Muscle layer of duodenum (tissue), 2 donors: Measurements from ENCODE around the gene OLFM3.

Experiments used
- H3K27ac ChIP-seq: one replicate; pipeline ENCODE4 v1.7.0; 2013; ENCODE audit warnings: mild to moderate bottlenecking, low read length
- H3K27me3 ChIP-seq: one replicate; pipeline ENCODE4 v1.7.0; 2013; ENCODE audit warnings: low read depth, mild to moderate bottlenecking, control low read depth, low read length
- H3K36me3 ChIP-seq, 2 donors: one replicate each; pipeline ENCODE4 v1.7.0; 2013; ENCODE audit warnings: low read length in 2 of 2, control low read depth in 1 of 2, mild to moderate bottlenecking in 1 of 2; ENCODE audit not compliant: insufficient read depth in 2 of 2, control insufficient read depth in 1 of 2
- H3K4me1 ChIP-seq, 2 donors: one replicate each; pipeline ENCODE4 v1.7.0; 2013; ENCODE audit warnings: low read length in 2 of 2, mild to moderate bottlenecking in 2 of 2, control low read depth in 1 of 2, moderate library complexity in 1 of 2; ENCODE audit not compliant: insufficient read depth in 2 of 2, control insufficient read depth in 1 of 2
- H3K4me3 ChIP-seq, 2 donors: one replicate each; pipeline ENCODE4 v1.7.0; 2013; ENCODE audit warnings: low read length in 2 of 2, low read depth in 1 of 2, mild to moderate bottlenecking in 1 of 2
- H3K9me3 ChIP-seq, 2 donors: one replicate each; pipeline ENCODE4 v1.7.0; 2013; ENCODE audit warnings: low read length in 2 of 2, control low read depth in 1 of 2, mild to moderate bottlenecking in 1 of 2; ENCODE audit not compliant: control insufficient read depth in 1 of 2
- donor health status: healthy.

Gene OLFM3

DNA sequence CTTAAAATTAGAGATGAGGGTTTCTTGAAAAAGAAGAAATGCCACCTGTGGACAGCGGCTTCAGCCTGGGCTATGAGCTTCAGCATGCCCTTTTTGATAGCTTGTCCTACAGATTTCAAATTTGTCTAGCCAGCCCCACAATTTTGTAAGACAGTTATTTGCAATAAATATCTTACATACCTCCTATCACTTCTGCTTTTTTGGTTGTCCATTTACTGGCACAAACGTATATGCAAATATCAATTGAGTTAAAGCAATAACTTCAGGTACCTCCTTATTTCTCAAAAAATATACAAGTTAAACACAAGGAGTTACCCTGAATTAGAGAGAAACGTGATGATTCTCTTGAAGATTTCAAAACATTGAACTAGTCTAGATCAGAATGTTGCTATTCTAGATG lies 53.5 kb downstream of the OLFM3 start:
- H3K9me3 ChIP-seq = no peaks in the 10 kb centered on the region
- H3K4me3 ChIP-seq = no peak overlapping the region
- no peaks in the 10 kb centered on the region for H3K27me3 ChIP-seq
- no peaks in the 10 kb centered on the region for H3K36me3 ChIP-seq
- H3K4me1 ChIP-seq = no peaks in the 10 kb centered on the region
- H3K27ac ChIP-seq = no peak overlapping the region

DNA sequence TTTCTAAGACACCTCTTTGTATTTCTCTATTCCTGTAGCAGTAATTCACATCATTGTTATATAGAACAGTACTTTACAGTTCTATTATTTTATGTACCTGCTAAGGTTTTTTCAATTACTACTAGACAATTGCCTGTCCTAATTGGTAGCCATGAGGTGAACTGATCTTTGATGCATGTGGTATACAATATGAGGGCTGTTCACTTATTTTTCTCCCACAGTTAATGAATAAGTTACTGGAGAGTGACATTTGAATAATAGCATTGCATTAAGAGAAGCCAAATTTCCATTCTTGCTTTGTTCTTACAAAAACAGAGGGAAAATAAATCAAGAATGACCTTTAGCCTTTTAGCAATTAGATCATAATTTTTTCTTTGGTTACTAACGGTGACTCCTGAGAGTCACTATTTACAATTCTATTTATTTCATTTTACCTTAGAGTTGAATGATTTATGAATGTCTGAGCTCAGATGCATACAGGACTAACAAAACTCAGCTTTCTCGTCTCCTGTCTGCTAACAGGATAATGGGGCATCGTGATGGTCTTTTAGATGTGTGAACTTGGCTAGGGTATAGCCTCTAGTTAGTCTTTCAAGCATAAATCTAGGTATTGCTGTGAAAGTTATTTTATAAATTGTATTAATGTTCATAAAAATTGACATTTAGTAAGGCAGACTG lies 54.1 kb downstream of the OLFM3 start:
- no peaks in the 10 kb centered on the region for H3K36me3 ChIP-seq
- no peak overlapping the region for H3K4me3 ChIP-seq
- H3K27ac ChIP-seq = no peak overlapping the region
- H3K4me1 ChIP-seq = no peaks in the 10 kb centered on the region
- H3K27me3 ChIP-seq = no peaks in the 10 kb centered on the region
- H3K9me3 ChIP-seq = no peaks in the 10 kb centered on the region

DNA sequence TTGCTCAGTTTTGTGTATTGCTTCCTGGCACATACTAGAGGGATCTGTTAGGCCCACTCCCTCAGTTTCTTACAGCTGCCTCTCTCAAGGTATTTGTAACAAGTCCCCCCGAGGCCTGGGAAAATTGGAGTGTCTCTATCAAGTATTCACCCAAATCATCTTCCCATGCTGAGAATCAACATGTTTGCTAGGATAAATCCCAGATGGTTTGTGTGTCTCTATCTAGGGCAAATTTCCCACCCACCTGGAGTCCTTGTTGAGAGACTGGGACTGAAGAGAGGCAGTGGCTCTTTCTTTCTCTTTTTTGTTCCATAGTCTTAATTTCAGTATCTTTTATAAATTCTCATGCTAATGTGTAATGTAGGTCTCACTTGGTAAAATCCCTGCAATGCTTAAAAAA lies 58.0 kb downstream of the OLFM3 start:
- H3K27me3 ChIP-seq = no peaks in the 10 kb centered on the region
- no peaks in the 10 kb centered on the region for H3K36me3 ChIP-seq
- no peak overlapping the region for H3K27ac ChIP-seq
- no peaks in the 10 kb centered on the region for H3K4me1 ChIP-seq
- no peak overlapping the region for H3K4me3 ChIP-seq
- H3K9me3 ChIP-seq = no peaks in the 10 kb centered on the region

DNA sequence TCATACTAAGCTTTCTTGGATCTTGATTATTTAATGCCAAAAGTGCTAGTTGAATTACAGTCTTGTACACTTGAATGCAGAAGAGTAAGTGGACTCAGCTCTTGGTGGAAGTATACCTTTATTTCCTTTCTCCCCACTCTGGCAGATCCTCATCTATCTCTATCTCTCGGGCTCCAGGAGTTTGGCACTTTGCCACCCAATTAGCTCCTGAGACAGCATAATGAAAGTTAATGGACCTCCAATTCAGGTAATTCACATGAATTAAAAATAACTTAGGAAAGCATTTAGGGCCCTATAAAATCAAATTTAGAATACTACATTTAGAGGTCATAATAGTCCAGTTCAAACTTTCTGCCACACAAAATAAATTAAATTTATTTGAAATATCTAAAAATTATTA lies 67.4 kb downstream of the OLFM3 start:
- Histone ChIP-seq H3K36me3 (no peaks in the 10 kb centered on the region), H3K9me3 (no peaks in the 10 kb centered on the region), H3K27ac (no peak overlapping the region), H3K27me3 (no peaks in the 10 kb centered on the region), H3K4me3 (no peak overlapping the region), H3K4me1 (no peaks in the 10 kb centered on the region)

DNA sequence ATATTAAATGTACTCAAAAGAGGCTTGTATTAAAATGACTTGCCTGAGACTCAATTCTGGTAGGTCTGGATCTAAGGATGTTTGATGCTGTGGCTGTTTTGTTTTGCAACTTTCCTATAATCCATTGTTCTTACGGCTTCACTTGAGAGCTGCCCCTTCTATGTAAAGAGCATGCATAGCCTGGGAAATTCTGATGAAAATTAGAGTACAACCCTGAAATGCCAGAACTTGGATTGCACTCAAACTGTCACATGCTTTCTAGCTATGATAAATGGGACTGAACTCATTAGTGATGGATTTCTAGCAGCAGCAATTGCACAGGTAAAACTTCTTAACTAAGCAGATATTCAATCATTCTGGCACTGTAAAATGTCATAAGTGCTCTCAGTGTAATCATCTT lies 67.9 kb downstream of the OLFM3 start:
- Histone ChIP-seq H3K36me3 (no peaks in the 10 kb centered on the region), H3K4me1 (no peaks in the 10 kb centered on the region), H3K27ac (no peak overlapping the region), H3K9me3 (no peaks in the 10 kb centered on the region), H3K4me3 (no peak overlapping the region), H3K27me3 (no peaks in the 10 kb centered on the region)

DNA sequence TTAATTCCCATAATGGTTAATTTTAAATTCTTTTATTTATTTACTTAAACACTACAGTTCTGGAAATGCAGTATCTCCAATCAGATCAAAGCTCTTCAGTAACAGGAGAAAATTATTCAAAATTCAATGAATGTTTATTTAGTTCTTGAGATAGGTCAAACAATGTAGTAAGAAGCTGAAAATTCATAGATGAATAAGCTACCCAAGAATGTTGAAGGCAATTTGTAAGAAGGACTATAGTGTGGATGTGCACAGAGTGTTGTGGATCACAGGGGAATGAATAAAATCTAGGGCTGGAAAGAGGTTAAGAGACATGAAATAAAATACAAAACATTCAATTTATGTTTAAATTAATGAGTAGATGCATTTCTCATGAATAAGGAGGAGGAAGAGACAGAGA lies 72.0 kb downstream of the OLFM3 start:
- Histone ChIP-seq H3K4me3 (no peak overlapping the region), H3K36me3 (no peaks in the 10 kb centered on the region), H3K4me1 (no peaks in the 10 kb centered on the region), H3K9me3 (no peaks in the 10 kb centered on the region), H3K27ac (no peak overlapping the region), H3K27me3 (no peaks in the 10 kb centered on the region)

DNA sequence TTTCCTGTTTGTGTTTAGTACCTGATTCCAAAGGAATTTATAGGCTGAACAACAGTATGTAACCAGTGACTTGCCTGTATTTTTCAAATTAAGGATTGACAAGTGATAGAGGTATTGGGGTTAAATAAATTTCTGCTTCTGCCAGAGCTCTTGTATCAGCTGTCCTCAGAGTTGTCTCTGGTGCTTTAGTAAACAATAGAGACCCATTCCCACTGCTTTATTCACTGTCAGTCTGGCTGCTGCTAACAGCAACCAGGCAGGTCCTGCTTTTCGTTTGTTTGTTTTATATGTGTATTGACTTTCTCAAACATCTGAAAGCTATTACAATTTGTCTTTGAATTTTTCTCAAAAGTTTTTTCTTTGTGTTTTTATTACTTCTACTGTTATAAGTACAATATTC lies 76.1 kb downstream of the OLFM3 start:
- Histone ChIP-seq H3K4me1 (no peaks in the 10 kb centered on the region), H3K27me3 (no peaks in the 10 kb centered on the region), H3K4me3 (no peak overlapping the region), H3K9me3 (no peaks in the 10 kb centered on the region), H3K36me3 (no peaks in the 10 kb centered on the region), H3K27ac (no peak overlapping the region)

DNA sequence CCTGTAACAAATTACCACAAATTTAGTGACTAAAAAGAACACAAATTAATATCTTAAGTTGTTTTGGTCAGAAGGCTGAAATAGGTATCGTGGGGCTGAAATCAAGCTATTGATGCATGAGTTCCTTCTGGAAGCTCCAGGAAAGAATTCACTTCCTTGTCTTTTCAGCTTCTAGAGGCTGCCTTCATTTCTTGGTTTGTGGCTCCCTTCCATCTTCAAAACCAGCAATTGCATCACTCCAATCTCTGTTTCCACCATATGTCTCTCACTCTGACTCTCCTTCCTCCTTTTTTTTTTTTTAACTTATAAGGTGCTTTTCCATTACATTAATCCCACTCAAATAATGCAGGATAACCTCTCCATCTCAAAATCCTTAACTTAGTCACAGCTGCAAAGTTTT lies 78.4 kb downstream of the OLFM3 start:
- Histone ChIP-seq H3K4me3 (no peak overlapping the region), H3K4me1 (no peaks in the 10 kb centered on the region), H3K36me3 (no peaks in the 10 kb centered on the region), H3K27ac (no peak overlapping the region), H3K27me3 (no peaks in the 10 kb centered on the region), H3K9me3 (no peaks in the 10 kb centered on the region)

DNA sequence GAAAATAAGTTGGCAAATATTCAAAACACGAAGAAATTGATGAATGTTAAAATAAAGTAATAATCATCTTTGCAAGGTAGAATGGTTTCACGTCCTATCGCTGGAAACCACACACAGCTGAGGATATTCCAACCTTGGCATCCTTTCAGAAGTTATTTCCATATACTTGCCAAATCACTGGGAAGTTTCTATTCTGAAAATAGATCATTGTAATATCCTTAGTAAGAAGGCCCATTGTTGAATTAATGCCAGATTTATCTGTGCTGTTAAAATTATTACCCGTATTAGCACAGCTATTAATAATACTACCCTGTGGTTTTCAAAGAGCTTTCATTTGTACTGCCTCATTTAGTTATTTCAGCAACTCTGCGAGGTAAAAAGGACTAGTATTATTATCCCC lies 81.1 kb downstream of the OLFM3 start:
- no peak overlapping the region for H3K27ac ChIP-seq
- H3K9me3 ChIP-seq = no peaks in the 10 kb centered on the region
- no peaks in the 10 kb centered on the region for H3K27me3 ChIP-seq
- no peaks in the 10 kb centered on the region for H3K36me3 ChIP-seq
- no peaks in the 10 kb centered on the region for H3K4me1 ChIP-seq
- no peak overlapping the region for H3K4me3 ChIP-seq

DNA sequence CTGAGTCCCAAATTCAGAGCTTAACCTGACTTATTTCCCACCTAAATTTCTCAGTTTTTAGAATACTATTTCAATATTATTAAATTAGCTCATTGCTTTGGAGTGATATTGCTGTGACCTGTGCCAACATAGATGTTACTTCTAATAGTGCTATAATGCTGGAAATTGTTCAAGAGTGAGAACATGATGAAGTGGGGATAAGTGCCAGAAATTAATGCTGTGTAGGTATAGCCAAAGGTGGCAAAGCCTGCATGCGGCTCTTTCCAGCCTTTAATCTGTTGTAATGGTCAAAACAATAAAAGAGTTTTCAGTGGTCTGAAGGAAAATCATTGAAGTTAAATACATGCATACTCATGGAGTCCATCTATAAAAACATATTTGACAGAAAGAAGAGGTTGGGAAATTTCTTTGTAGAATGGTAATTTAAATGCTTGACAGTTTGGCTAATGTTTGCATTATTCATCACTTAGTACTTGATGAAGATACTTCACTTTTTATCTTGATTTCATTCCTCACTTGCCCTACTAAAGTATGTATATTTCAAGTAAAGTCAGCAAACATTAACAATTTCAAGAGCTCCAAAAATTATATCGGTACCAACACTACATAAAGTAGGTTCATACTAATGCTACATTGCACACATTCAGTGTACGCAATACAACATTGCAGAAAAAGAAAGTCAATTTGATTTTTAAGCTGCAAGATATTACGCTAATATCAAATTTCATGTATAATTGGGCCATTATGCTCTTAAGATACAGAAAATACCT lies 82.1 kb downstream of the OLFM3 start:
- H3K27me3 ChIP-seq = no peaks in the 10 kb centered on the region
- no peaks in the 10 kb centered on the region for H3K4me1 ChIP-seq
- no peak overlapping the region for H3K4me3 ChIP-seq
- no peaks in the 10 kb centered on the region for H3K9me3 ChIP-seq
- H3K27ac ChIP-seq = no peak overlapping the region
- H3K36me3 ChIP-seq = no peaks in the 10 kb centered on the region

DNA sequence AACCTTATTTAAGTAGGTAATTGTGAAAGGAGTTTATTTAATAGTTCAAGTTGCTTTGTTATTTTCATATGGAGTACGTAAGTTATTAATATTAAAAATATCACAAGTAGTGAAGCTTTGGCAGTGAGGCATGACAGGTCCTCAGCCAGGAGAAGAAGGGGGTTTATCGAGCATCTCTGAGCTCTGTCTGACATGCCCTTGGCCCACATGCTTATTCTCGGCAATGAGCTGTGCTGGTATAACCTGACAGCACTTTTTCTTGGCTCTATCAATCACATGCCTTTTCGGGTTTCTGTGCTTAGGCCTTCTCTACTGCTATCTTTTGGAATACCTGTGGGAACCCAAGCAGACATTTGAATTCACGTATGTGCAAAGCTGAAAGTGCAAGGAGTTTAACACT lies 84.8 kb downstream of the OLFM3 start:
- H3K9me3 ChIP-seq = no peaks in the 10 kb centered on the region
- H3K36me3 ChIP-seq = no peaks in the 10 kb centered on the region
- no peak overlapping the region for H3K27ac ChIP-seq
- H3K4me3 ChIP-seq = no peak overlapping the region
- no peaks in the 10 kb centered on the region for H3K4me1 ChIP-seq
- H3K27me3 ChIP-seq = no peaks in the 10 kb centered on the region

DNA sequence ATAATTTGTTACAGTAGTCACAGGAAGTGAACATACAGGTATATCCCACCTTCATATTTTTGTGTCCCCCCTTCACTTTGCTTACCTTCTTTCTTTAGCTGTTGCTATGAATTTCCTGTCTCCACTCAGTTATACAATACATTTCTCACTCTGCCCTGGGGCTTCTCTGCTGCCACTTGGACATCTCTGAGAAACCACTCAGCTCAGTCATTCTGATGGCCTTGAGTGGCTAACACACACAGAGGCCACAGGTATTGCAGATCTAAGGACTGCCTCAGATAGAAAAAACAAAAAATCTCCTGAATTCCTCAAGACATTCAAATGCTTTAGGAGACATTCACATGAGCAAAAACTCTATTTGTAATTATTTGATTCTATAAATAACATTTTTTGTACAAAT lies 87.7 kb downstream of the OLFM3 start:
- no peaks in the 10 kb centered on the region for H3K36me3 ChIP-seq
- H3K27ac ChIP-seq = no peak overlapping the region
- no peaks in the 10 kb centered on the region for H3K9me3 ChIP-seq
- H3K4me3 ChIP-seq = no peak overlapping the region
- no peaks in the 10 kb centered on the region for H3K27me3 ChIP-seq
- no peaks in the 10 kb centered on the region for H3K4me1 ChIP-seq
